ENCODE results near the gene MEF2C. TPM values are rescaled to one million over a fixed set of nuclear protein-coding genes. Genes with fewer than 3 reads are reported as not detected.
A peak's percentile ranks its signal among the peaks of the same experiment; 100 is the strongest.

The MEF2C gene
- total RNA-seq, 1 donor from 2014 or later = 1.9 TPM

DNA sequence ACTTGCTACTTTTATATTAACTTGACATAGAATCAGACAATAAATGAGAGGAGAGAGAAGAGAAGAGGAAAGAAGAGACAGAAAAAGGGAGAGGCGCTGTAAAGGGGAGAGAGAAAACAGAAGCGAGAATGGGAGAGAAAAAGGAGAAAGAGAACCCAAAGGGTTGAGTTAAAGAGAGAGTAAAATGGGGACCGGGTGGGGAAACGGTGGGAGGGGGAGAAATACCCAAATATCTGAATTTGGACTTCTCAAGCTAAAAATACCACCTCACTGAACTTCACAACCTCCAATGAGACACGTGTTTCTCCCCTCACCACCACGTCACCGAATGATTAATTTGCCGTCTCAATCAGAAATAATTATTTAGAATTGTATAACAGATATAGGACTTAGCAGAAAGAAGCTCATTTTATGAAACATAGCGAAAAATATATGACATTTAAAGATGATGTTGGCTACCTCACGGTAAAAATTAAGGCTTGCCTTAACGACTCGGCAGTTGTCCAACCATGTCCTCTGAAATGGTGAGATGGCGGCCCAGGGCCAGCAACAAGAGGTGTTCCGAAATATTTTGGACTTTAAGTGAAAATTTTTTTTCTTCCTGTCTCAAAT is 204.1 kb downstream of the MEF2C start:
- peaks cover 96% of the 10 kb centered on the region for H3K27me3 Mint-ChIP-seq
- no peaks in the 10 kb centered on the region for H3K9me3 Mint-ChIP-seq (ENCODE audit: low read depth)
- peaks cover 11% of the 10 kb centered on the region for H3K4me1 Mint-ChIP-seq (ENCODE audit: low read depth)
- H3K4me3 Mint-ChIP-seq (ENCODE audit: low read depth) = no peak overlapping the region
- no peaks in the 10 kb centered on the region for H3K36me3 Mint-ChIP-seq (ENCODE audit: insufficient read depth)
- DNase-seq (ENCODE audit: low spot score, unreplicated experiment) = no peak
- TF ChIP-seq, protein P1, sequence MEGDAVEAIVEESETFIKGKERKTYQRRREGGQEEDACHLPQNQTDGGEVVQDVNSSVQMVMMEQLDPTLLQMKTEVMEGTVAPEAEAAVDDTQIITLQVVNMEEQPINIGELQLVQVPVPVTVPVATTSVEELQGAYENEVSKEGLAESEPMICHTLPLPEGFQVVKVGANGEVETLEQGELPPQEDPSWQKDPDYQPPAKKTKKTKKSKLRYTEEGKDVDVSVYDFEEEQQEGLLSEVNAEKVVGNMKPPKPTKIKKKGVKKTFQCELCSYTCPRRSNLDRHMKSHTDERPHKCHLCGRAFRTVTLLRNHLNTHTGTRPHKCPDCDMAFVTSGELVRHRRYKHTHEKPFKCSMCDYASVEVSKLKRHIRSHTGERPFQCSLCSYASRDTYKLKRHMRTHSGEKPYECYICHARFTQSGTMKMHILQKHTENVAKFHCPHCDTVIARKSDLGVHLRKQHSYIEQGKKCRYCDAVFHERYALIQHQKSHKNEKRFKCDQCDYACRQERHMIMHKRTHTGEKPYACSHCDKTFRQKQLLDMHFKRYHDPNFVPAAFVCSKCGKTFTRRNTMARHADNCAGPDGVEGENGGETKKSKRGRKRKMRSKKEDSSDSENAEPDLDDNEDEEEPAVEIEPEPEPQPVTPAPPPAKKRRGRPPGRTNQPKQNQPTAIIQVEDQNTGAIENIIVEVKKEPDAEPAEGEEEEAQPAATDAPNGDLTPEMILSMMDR (IDR thresholded peaks at IDR 0.05; ENCODE audit: unreplicated experiment) = no peak
- H3K27ac Mint-ChIP-seq = peak overlapping the region; percentile 87

DNA sequence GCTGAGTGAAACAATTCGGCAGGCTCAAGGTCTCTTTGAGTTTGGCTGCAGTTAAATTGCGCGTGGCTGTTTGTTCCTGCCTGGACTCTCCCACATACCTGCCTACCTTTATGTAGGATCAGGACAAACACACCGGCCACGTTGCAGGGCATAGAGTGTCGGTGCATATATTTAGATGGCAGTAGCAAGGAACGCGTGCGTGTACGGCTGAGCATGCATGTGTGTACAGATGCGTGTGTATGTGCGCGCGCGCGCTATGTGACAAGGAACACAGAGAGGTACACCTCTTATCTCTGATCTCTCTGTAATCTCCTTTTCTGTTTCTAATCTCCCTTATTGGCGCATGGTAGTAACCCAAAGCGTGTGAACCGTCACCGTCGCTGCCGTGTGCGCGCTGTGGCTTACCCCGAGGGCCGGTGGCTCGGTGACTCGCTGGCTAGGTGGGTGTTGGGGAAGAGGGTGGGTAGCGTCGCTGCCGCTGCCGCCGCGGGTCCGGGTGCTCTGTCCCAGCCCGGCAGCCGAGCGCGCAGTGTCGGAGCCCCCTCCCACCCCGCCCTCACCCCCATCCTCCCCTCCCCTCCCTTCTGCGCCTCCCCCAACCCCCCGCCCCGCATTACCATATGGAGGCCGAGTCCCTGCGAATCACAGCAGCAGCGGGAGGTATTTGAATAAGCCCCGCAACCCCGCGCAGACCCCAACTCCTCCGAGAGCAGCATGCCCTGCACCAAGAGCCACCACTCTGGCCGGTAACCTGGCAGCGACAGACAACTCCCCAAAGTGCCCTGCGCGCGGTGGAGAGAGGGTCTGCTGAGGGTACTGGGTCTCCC is 204.8 kb downstream of the MEF2C start:
- Mint-ChIP-seq H3K27ac (peak overlapping the region; percentile 87), H3K27me3 (peaks cover 96% of the 10 kb centered on the region), H3K9me3 (ENCODE audit: low read depth) (no peaks in the 10 kb centered on the region), H3K36me3 (ENCODE audit: insufficient read depth) (no peaks in the 10 kb centered on the region), H3K4me1 (ENCODE audit: low read depth) (peaks cover 11% of the 10 kb centered on the region), H3K4me3 (ENCODE audit: low read depth) (no peak overlapping the region)
- no peak for DNase-seq (ENCODE audit: low spot score, unreplicated experiment)
- TF ChIP-seq, protein P1 (IDR thresholded peaks at IDR 0.05; ENCODE audit: unreplicated experiment) = no peak

DNA sequence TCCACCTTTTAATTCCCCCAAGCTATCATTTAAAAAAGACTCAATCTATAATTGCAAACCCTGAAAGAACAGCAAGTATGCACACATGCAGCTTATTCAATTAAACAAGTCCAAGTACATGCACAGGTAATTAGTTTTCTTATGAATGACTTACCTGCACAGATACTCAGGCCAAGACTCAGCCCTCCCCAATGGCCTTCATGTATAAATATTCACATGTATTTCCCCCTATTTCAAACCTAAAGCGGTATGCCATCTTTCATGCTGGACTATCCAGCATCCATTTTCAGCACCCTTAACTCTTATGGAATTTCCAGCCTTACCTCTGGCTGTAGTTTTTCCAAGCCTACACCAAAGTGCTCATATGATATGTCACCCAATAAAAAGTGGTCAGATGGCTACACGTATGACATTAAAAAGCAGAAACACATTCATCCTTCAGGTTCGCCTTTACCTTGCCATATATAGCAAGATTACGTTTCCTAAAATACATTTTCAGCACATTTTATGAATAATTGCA is 205.5 kb downstream of the MEF2C start:
- Mint-ChIP-seq H3K27ac (no peak overlapping the region), H3K27me3 (peaks cover 96% of the 10 kb centered on the region), H3K9me3 (ENCODE audit: low read depth) (no peaks in the 10 kb centered on the region), H3K4me1 (ENCODE audit: low read depth) (peaks cover 11% of the 10 kb centered on the region), H3K4me3 (ENCODE audit: low read depth) (no peak overlapping the region), H3K36me3 (ENCODE audit: insufficient read depth) (no peaks in the 10 kb centered on the region)
- TF ChIP-seq, protein P1 (IDR thresholded peaks at IDR 0.05; ENCODE audit: unreplicated experiment) = no peak
- no peak for DNase-seq (ENCODE audit: low spot score, unreplicated experiment)

DNA sequence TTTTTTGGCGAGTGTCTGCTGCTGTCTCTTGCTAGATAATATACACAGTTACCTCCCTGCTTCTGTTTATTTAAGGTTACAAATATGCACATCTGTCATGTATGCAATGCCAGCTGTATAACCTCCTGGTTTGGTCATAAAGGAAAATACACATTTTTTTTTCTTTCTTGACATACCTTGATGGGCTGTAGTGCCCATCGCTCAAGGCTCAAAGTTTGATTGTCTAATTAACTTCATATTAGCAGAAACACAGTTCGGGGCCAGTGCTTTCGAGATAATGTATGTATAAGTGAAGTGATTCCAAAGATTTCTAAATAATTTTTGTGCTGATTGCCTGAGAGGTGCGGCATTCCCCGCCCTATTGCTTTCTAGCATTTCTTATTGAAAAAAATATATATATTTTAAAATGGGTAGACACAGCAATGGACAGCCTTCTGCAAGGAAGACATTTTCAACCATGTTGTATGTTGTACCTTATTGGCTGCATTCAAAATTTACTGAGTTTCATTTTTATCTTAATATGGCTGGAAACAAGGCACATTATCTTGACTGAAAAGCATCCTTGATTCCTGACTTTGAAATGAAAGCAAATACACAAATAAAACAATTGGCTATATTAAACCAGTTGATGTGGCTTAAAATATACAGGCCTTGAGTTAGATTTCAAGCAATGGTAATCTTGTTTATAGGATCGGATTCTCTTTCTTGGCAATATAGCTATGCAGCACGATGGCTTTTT is 206.2 kb downstream of the MEF2C start:
- Mint-ChIP-seq H3K4me1 (ENCODE audit: low read depth) (peaks cover 11% of the 10 kb centered on the region), H3K36me3 (ENCODE audit: insufficient read depth) (no peaks in the 10 kb centered on the region), H3K27ac (peak overlapping the region; percentile 51), H3K9me3 (ENCODE audit: low read depth) (no peaks in the 10 kb centered on the region), H3K27me3 (peaks cover 96% of the 10 kb centered on the region), H3K4me3 (ENCODE audit: low read depth) (peak overlapping the region; percentile 25)
- TF ChIP-seq, protein P1 (IDR thresholded peaks at IDR 0.05; ENCODE audit: unreplicated experiment) = no peak
- no peak for DNase-seq (ENCODE audit: low spot score, unreplicated experiment)
